Stimulated activated CD8-positive, alpha-beta memory T cell treated with anti-CD3 and anti-CD28 coated beads, Interleukin-12 subunit alpha, Interleukin-12 subunit beta, amount 100 ng/mL, for 24 hours (primary cell): ENCODE measurements around the gene RIN2.
"Not testable (repeated sequence)": the region's sequence is repeated elsewhere in the genome, so short reads cannot be mapped to it uniquely, and the experiment has no call there.

Source experiments
- DNase-seq: peaks from one replicate; pipeline ENCODE4 v3.0.0-alpha.2; 2020; ENCODE audit errors: extremely low read depth

Gene RIN2

DNA sequence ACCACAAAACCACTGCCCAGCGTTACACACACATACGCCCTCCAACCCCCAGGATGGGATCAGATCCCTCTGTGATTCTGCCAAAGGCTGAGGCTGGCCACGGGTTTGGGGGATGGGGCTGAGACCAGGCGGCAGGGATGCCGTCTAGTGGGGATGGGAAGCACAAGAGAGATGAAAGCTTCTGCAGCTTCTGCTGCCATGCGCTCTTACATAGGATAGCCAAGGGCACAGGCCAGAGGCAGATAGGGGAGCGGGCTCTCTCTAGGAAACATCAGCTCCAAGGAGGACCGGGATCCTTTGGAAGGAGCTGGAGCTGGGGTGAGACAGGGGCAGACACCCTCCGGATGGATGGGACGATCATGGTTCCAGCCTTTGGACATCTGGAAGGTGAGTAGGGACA, 18.7 kb upstream of the RIN2 start:
- DNase-seq: no peak

DNA sequence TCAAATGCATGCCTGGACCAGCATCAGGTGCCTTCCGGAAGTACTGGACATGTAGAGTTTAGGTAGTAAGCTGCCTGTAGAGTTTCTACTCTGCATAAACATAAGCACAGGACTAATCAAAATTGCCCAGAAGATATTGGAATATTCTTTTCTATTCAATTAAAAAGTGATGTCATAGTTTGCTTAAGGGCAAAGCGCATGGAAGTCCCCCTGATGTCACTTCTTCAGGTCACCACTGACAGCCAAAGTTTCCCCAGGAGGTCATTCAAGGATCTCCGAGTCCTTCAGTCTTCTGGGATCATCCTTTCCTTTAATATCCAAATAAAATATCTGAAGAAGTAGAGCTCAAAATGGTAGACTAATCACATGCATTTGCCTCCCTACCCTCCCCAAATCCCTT, 17.5 kb upstream of the RIN2 start:
- DNase-seq: no peak

DNA sequence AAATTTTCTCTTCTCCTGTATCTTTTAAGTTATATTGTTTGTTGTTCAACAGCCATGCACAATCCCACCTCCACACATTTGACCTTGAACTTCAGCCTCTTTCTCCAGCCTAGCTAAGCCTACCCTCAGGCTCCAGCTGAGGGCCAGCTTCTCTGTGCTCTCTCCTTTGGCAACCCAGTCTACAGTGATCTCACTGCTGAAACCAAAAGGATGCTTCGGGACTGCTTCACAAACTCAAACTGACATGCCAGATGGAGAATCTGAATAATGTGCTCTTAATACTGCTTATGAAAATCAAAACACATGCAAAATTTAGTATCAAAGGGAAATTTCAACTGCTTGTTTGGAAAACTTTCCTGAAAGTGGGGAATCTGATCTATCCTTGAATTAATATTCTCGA, 16.1 kb upstream of the RIN2 start:
- no peak for DNase-seq

DNA sequence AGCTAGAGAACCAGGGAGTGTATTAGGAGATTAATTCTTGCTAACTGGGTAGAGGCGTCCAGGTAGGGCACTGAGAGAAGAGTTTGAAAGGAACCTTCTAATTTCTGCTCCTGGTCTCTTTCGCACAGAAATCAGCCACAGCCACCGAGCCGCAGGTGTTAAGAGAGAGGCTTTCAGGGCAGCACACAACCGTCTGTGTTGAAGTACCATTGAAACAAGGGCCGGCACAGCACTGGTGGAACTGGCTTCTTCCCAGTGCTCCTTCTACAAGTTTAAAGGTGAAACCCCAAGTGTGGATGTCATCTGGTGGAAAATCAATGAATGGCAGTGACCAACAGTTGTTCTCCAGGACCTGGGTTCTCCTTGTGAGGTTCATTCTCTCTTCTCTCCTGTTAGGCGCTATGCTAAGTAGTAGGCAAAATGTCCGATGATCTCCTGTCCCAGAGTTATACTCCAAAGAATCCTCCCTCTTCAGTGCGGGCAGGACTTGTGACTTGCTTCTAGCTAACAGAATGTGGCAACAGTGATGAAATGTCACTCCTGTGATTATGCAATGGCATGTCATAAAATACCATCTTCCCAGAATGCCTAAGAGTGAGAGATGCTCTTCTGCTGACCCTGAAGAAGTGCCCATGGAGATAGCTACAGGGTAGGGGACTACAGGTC, 15.0 kb upstream of the RIN2 start:
- DNase-seq: no peak

DNA sequence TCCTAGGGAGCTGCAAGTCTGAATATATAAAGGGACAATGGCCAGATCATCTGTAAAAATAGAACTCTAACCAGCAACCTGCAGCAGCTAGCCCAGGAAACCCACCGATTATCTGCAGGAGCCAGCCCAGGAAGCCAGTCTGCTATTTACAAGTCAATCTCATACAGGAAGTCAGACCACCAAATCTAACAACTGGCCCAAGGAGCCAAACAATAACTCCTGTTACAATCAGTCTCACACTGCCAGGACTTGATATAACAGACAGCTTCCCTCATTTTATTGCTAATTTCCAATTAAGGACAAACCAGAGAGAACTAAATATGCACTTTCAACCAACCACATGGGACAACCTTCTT, 14.4 kb upstream of the RIN2 start:
- no peak for DNase-seq

GRCh38 chr20:19745106-19745505, 13.0 kb upstream of the RIN2 start:
- DNase-seq: no peak

DNA sequence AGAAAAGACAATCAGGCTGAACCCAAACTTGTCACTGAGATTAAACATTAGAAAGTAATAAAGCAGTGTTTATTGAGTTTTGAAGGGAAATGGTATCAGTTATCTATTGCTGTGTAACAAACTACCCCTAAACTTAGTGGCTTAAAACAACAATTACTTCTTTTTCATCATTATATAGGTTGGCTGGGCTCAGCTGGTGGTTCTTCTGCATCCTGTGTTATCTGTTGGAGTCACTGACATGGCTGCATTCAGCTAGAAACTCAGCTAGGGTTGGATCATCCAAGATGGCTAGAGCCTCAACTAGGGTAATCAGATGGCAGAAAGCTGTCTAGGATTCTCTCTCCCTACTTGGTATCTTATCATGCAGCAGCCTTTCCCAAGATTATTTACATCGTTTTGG, 12.5 kb upstream of the RIN2 start:
- no peak for DNase-seq

GRCh38 chr20:19746396-19746795, 11.7 kb upstream of the RIN2 start:
- no peak for DNase-seq

- no peak for DNase-seq
These were observed 10.2 kb upstream of the RIN2 start for GRCh38 chr20:19747903-19748302.

DNA sequence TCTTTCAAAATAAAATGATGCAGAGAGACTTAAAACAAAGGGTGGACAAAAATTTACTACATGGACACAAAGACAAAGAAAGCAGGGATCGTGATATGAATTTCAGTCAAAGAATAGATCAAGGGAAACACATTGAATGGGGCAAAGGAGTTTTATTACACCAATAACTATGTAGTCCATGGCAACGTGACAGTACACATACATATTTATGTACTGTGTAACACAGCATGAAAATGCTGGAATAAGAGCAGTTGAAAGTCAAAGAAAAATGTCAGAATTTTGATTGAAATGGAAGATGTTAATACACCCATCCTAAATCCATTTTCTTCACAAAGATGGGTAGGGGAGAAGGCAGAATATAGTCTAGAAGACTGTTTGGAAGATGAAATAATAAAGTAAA, 9.4 kb upstream of the RIN2 start:
- no peak for DNase-seq

- no peak for DNase-seq
These were observed 8.4 kb upstream of the RIN2 start for GRCh38 chr20:19749618-19750071.

- DNase-seq: no peak
These were observed 7.9 kb upstream of the RIN2 start for GRCh38 chr20:19750101-19750606.

GRCh38 chr20:19750907-19751636, 7.0 kb upstream of the RIN2 start:
- no peak for DNase-seq

DNA sequence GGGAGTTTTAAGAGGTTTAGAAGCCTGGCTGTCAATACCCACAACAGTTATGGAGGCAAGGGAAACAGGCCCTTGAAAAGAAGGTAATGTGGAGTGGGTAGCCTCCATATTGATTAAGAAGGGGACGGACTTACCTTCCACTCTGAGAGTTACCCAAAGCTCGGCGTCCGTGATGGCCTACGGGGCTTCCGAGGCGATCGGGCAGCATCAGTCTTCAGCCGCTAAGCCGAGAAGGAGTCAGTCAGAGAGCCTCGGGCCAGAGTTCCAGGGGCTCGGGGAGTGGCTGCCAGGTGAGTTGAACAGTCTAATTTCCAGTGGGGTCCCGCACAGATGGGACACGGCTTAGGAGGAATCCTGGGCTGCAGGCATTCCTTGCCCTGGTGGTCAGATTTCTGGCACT, 3.9 kb upstream of the RIN2 start:
- not testable (repeated sequence) for DNase-seq

DNA sequence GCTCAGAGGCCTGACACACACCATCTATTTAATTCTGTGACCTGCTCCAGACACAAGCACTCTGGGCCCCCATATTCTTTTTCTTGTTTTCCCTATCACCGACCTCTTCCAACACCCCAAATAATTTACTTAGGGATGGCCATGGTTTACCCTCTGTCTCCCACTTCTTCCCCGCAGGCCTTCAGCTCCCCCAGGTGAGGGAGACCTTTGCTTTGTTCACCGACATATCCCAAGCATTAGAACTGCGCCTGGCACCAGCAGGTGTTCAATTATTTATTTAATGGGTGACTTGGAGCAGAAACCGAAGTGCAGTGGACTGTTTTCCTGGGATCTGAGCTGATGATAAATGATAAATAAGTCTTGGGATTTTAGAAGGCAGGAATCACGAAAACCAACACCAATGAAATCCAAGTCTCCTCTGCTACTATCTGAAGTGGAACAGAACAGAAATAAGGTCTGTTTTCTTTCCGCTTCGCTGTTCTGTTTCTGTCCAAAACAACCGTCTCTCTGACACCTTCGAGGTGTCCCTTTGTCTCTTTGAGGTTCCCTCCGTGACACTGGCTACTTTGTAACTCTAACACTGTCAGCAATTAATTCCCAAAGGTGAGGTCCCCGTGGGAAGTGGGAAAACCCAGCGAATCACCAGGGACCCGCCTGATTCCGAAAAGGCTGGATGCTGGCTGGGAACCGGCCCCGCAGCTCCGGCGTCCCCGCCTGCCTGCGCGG, 1.1 kb upstream of the RIN2 start:
- DNase-seq: no peak

- DNase-seq: no peak
These were observed 448 bp upstream of the RIN2 start for GRCh38 chr20:19757487-19758132.

DNA sequence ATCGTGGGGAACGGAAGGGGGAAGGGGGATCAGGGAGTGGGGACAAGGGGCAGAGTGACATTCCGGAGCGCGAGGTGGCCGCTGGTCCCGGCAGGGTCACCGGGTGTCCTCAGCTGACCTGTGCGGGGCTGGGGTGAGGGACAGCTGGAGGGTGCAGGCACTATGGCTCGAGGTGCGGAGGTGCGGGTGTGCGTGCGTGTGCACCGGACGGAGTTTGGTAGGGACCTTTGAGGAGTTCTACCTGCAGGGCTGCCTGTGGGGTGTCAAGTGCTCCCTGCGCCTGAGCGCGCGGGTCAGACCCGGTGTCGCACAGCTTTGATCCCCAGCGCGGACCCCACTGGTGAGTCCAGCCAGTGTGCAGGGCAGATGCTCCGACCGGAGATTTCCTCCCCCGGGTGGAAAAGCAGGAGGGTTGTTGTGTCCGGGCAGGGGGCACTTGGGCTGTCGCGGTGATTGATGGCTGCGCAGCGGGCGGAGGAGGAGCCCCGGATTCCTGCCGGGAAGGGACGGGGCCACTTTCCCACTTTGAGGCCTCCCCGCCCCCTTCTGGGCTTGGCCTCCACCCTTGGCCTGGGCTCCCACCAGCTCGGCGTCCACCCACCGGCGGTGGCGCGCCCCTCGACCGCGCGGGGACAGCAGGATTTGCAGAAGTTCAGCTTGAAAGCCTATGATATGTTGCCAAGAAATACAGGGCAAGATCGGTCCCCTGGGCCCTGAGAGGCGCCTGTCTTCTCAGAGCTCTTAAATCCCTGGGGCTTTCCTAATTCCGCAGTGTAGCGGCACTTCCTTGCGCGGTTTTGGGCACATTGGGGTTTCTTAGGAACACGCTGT, 658 bp downstream of the RIN2 start:
- DNase-seq: no peak

- DNase-seq: no peak
These were observed 2.3 kb downstream of the RIN2 start for GRCh38 chr20:19760371-19760721.

GRCh38 chr20:19761326-19761725, 3.3 kb downstream of the RIN2 start:
- no peak for DNase-seq

DNA sequence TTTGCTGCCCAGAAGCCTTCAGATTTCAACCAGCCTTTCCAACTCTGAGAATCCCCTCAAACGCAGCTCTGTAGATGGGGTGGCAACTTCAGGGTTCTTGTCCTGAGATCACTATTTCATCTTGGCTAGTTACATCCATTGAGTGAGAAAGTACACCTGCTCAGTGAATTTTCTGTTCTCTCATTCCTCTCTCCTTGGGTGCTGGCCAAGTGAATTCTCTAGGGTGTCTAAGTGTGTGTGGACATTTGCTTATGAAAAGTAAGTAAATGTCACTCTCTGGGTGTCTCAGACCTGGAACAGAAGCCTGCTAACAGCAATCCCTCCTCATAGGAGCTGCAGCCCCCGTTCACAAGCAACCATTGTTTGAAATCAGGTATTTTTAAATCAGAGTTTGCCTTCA, 3.8 kb downstream of the RIN2 start:
- no peak for DNase-seq

GRCh38 chr20:19764207-19764606, 6.1 kb downstream of the RIN2 start:
- no peak for DNase-seq

- DNase-seq: no peak
These were observed 7.2 kb downstream of the RIN2 start for GRCh38 chr20:19765266-19765665.
